Measurements from ENCODE around the gene GRB14.

- TF ChIP-seq CTCF (IDR thresholded peaks at IDR 0.05) (no peak), POLR2AphosphoS5 (IDR thresholded peaks at IDR 0.05; ENCODE audit: low read depth, low read length) (no peak), SIN3A (IDR thresholded peaks at IDR 0.05; ENCODE audit: borderline replicate concordance, insufficient read depth, low read depth, low read length) (no peak)
Observed at GRCh38 chr2:164569378-164569777, 51.9 kb downstream of the GRB14 start.

All from Panc1 (cell line).